Upper lobe of left lung (tissue), 4 donors: ENCODE measurements around the gene OLA1.

Source experiments
- POLR2A ChIP-seq, 4 donors: fragments of 450-650 bp; IDR thresholded peaks; one replicate each; pipeline ENCODE4 v1.5.1; 2016 to 2017; ENCODE audit warnings: antibody characterized with exemption in 4 of 4, mild to moderate bottlenecking in 2 of 4
- POLR2AphosphoS5 ChIP-seq, 2 donors: sonication (generic); formaldehyde crosslinking; IDR thresholded peaks; one replicate each; pipeline ENCODE4 v1.5.1; 2017; ENCODE audit warnings: antibody characterized with exemption in 2 of 2
- TF ChIP-seq, protein P1 (sequence below), 6 experiments: fragments of 450-650 bp in 4 of 6; fragments of 200-600 bp in 2 of 6; sonication (generic) in 2 of 6; IDR thresholded peaks; one replicate each; pipeline ENCODE4 v1.5.1; 2016 to 2019; ENCODE audit warnings: antibody characterized with exemption in 6 of 6

DNA sequence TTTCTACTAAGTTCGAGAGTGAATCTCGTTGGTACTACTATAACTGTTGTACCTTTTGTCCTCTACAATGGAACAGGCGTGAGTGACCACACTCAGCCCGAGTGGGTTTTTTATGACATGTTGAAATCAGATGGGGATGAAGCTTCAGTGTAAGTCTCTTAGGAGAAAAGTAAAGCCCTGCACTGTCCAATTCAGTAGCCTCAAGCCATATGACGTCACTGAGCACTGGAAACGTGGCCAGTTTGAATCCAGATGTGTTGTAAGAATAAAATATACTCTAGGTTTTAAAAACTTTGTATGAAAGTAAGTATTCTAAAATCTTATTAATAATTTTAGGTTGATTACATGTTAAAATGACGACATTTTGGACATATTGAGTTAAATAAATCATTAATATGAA is 181.5 kb downstream of the OLA1 start:
- TF ChIP-seq, protein P1, sequence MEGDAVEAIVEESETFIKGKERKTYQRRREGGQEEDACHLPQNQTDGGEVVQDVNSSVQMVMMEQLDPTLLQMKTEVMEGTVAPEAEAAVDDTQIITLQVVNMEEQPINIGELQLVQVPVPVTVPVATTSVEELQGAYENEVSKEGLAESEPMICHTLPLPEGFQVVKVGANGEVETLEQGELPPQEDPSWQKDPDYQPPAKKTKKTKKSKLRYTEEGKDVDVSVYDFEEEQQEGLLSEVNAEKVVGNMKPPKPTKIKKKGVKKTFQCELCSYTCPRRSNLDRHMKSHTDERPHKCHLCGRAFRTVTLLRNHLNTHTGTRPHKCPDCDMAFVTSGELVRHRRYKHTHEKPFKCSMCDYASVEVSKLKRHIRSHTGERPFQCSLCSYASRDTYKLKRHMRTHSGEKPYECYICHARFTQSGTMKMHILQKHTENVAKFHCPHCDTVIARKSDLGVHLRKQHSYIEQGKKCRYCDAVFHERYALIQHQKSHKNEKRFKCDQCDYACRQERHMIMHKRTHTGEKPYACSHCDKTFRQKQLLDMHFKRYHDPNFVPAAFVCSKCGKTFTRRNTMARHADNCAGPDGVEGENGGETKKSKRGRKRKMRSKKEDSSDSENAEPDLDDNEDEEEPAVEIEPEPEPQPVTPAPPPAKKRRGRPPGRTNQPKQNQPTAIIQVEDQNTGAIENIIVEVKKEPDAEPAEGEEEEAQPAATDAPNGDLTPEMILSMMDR (IDR thresholded peaks at IDR 0.05), result no peak
- TF ChIP-seq POLR2A (IDR thresholded peaks at IDR 0.05) (no peak), POLR2AphosphoS5 (IDR thresholded peaks at IDR 0.05) (no peak)
